Mucosa of descending colon (tissue), 3 donors: Measurements from ENCODE around the gene NOL4L. TPM values are rescaled to one million over a fixed set of nuclear protein-coding genes. Genes with fewer than 3 reads are reported as not detected.

ENCODE experiments used
- ATAC-seq: fragments of 200-7000 bp; cut with Tn5 transposase; one replicate; pipeline ENCODE4 v1.9.1; 2020; ENCODE audit warnings: mild to moderate bottlenecking, moderate library complexity
- DNase-seq, 3 donors: peaks; one replicate each; pipeline ENCODE4 v3.0.0-alpha.2; 2020
- H3K36me3 ChIP-seq: fragments of 200-600 bp; one replicate; pipeline ENCODE4 v1.8.0; 2021; ENCODE audit warnings: low read depth, mild to moderate bottlenecking
- H3K4me1 ChIP-seq: fragments of 200-600 bp; one replicate; pipeline ENCODE4 v1.8.0; 2021; ENCODE audit warnings: low read depth, mild to moderate bottlenecking
- H3K4me3 ChIP-seq: fragments of 200-600 bp; one replicate; pipeline ENCODE4 v1.8.0; 2021; ENCODE audit warnings: mild to moderate bottlenecking
- H3K9me3 ChIP-seq: fragments of 200-600 bp; one replicate; pipeline ENCODE4 v1.8.0; 2021; ENCODE audit warnings: mild to moderate bottlenecking
- intact Hi-C, 2 donors: fragments of 100-400 bp; cut with DNase I in 1 of 2; cut with micrococcal nuclease in 1 of 2; formaldehyde crosslinking; loops; one replicate each; pipeline versions ENCODE4 v1.11.0 to v1.11.1; 2022; cut with DNase I, micrococcal nuclease
- total RNA-seq, 3 donors: library from RNA; stranded (reverse); fragmentation: NEBNext Ultra II Directional in 2 of 3; extraction: Animal tissue kit (Norgen Biotek cat#: 25700) in 2 of 3; gene quantifications; one replicate each; pipeline versions ENCODE4 v1.2.1 to v1.2.4, GENCODE V29; 2021 to 2023
- TF ChIP-seq, protein P1 (sequence below): fragments of 200-600 bp; IDR thresholded peaks from one replicate; pipeline ENCODE4 v1.8.0; 2022; ENCODE audit warnings: antibody characterized with exemption, mild to moderate bottlenecking
- donor health status: DM: no; HTN: no; CAD: no; lungs with moderate emphysema.
- donor health status: DM: no; HTN: no; CAD: no.
- donor health status: DM: no; HTN: yes; CAD: no.

NOL4L gene
- total RNA-seq, 3 donors from 2014 or later, result 46.1 to 75.3 (median 55.1) TPM

DNA sequence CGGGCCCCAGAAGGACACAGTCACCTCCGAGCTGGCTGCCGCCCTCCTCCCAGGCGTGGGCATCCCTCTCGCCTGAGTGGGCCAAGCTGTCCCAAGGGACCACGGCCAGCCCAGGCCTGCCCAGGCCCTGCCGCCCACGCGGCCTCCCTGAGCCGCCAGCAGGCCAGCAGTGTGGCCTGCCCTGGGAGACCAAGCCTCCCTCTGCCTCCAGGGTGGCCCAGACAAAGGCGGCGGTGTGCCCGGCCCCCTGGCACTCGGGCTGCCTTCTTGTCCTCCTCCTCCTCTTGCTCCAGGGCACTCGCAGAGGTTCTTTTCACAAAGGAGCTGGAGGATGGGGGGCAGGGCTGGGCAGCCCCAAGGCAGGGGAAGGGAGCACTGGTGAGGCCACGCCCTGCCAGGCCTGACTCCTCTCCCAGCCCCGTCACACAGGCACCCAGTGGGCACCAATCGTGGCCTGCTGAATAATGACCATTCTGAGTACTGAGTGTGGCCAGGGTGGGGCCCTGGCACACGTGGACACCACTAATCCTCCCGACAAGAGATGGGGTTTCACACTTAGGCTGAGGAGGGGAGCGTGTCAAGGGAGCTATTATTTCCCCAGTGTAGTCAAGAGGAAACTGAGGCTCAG is 25.3 kb downstream of the NOL4L start:
- H3K9me3 ChIP-seq, result no peaks in the 10 kb centered on the region
- no peak for DNase-seq
- H3K36me3 ChIP-seq, result no peaks in the 10 kb centered on the region
- H3K4me3 ChIP-seq, result no peak overlapping the region
- intact Hi-C loops, result no loop called here
- no peaks in the 10 kb centered on the region for H3K4me1 ChIP-seq
- ATAC-seq, result no peak
- TF ChIP-seq, protein P1, sequence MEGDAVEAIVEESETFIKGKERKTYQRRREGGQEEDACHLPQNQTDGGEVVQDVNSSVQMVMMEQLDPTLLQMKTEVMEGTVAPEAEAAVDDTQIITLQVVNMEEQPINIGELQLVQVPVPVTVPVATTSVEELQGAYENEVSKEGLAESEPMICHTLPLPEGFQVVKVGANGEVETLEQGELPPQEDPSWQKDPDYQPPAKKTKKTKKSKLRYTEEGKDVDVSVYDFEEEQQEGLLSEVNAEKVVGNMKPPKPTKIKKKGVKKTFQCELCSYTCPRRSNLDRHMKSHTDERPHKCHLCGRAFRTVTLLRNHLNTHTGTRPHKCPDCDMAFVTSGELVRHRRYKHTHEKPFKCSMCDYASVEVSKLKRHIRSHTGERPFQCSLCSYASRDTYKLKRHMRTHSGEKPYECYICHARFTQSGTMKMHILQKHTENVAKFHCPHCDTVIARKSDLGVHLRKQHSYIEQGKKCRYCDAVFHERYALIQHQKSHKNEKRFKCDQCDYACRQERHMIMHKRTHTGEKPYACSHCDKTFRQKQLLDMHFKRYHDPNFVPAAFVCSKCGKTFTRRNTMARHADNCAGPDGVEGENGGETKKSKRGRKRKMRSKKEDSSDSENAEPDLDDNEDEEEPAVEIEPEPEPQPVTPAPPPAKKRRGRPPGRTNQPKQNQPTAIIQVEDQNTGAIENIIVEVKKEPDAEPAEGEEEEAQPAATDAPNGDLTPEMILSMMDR, result no peak

DNA sequence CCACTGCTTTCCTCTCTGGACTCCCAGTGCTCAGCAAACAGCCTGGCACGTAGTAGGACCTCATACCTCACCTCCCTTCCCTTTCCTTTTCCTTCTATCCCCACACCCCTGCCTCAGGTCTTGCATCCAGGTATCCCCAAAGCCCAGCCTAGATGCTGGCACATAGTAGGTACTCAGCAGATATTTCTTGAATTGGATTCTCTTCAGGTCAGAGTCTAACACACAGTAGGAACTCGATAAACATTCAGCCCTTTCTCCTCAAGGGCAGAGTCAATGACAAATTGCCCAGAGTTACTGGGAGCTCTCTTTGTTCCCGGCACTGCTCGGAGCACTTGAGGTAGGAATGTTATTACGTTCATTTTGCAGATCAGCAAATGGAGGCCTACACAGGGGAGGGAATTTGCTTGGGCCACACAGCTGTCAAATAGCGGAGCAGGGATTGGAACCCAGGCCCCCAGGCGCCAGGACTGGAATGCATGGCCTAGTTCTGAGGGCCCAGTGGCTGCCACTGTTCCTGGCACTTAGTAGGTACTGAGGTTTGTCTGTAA is 25.9 kb downstream of the NOL4L start:
- no peak for DNase-seq
- intact Hi-C loops, result no loop called here
- H3K36me3 ChIP-seq, result no peaks in the 10 kb centered on the region
- H3K4me3 ChIP-seq, result no peak overlapping the region
- H3K4me1 ChIP-seq, result no peaks in the 10 kb centered on the region
- TF ChIP-seq, protein P1, result no peak
- no peaks in the 10 kb centered on the region for H3K9me3 ChIP-seq
- ATAC-seq, result no peak

- intact Hi-C loops, result no loop called here
- TF ChIP-seq, protein P1, result no peak
- no peak for DNase-seq
- no peak overlapping the region for H3K4me3 ChIP-seq
- ATAC-seq, result no peak
- H3K9me3 ChIP-seq, result no peaks in the 10 kb centered on the region
- H3K36me3 ChIP-seq, result no peaks in the 10 kb centered on the region
- H3K4me1 ChIP-seq, result no peaks in the 10 kb centered on the region
These were observed 26.6 kb downstream of the NOL4L start for GRCh38 chr20:32558526-32558925.

DNA sequence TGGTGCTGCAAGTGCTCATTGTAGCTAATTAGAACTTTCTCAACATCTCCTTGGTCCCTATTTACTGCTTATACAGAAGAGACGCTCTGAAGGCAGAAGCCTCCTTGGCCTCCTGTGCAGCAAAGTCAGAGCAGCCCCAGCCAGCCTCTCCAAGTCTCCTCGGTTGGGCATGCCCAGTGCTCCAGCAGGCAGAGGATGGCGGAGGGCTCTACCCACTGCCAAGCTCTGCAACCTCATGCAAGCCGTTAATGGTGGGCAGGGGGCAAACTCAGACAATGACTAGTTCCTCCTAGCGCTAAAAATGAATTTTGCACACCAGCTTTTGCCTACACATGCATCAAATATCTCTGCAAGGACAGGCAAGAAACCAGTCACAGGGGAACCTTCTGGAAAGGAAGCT is 27.8 kb downstream of the NOL4L start:
- Histone ChIP-seq H3K4me3 (no peak overlapping the region), H3K9me3 (no peaks in the 10 kb centered on the region), H3K36me3 (no peaks in the 10 kb centered on the region), H3K4me1 (no peaks in the 10 kb centered on the region)
- no peak for ATAC-seq
- intact Hi-C loops, result no loop called here
- TF ChIP-seq, protein P1, result no peak
- no peak for DNase-seq

DNA sequence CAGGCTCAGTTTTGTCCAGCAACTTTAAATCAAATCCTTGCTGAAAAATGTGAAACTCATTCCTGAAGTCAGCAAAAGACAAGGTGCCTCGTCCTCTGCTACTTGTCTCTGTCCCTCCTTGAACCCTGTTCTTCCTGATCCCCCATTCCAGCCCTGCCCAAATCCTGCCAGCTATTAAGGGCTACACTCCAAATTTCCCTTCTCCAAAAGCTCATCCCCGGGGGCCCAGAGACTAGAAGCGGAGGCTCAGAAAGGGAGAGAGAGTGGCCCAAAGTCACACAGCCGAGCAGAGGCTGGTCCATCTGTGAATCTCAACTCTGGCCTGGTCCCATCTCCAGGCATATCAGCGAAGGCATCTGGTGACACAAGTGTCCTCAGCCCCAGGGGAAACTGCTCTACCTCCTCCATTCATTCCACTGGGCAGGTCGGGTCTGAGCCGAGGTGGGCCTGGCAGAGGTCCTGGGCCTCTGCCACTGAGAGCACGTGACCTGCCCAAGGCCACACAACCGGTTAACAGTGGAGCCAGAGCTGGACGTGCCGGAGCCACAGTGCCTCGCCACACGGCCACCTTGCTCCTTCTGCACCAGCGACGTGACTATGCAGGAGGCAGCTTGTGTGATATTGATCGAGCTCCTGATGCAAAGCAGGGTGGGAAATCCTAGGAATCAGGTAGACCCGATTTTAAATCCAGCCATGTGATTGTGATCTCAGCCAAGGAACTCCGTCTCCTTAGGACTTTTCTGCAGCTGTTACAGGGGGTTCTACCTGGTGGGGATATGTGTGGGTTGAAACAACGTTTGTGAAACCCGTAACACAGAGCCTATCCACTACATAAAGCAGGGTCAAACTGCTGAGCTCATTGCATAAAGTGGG is 28.6 kb downstream of the NOL4L start:
- Histone ChIP-seq H3K4me1 (no peaks in the 10 kb centered on the region), H3K9me3 (no peaks in the 10 kb centered on the region), H3K4me3 (no peak overlapping the region), H3K36me3 (no peaks in the 10 kb centered on the region)
- DNase-seq (no peak), ATAC-seq (no peak)
- intact Hi-C loops, result no loop called here
- TF ChIP-seq, protein P1, result no peak
